Frontal cortex (tissue), 4 donors: ENCODE measurements around the gene MSX1. TPM values are rescaled to one million over a fixed set of nuclear protein-coding genes. Genes with fewer than 3 reads are reported as not detected.

Source experiments
- DNase-seq, 2 donors: peaks; one replicate each; pipeline ENCODE4 v3.0.0; 2012; ENCODE audit warnings: low spot score in 2 of 2
- FAIRE-seq: peaks from 2 replicates; lab custom pipeline; 2012; peaks lifted over from hg19 to GRCh38; lab: Jason Lieb, UNC
- total RNA-seq: library from RNA; depleted of rRNA; stranded (reverse); fragments of >200 nt; gene quantifications from one replicate; pipeline ENCODE4 v1.2.3, GENCODE V29; 2014
- donor health status: control.
- donor health status: control.
- donor health status: control.

Gene MSX1
- total RNA-seq, 1 donor from 2014 or later, result 2.9 TPM

- FAIRE-seq, result no peak
- no peak for DNase-seq
Observed at GRCh38 chr4:4838936-4839810, 20.3 kb upstream of the MSX1 start.

- DNase-seq (no peak), FAIRE-seq (no peak)
Observed at GRCh38 chr4:4840351-4840750, 19.1 kb upstream of the MSX1 start.

- FAIRE-seq (no peak), DNase-seq (no peak)
Observed at GRCh38 chr4:4841156-4841555, 18.3 kb upstream of the MSX1 start.

GRCh38 chr4:4842476-4843441 lies 16.7 kb upstream of the MSX1 start:
- no peak for FAIRE-seq

GRCh38 chr4:4843635-4844291 lies 15.7 kb upstream of the MSX1 start:
- DNase-seq, result no peak
- no peak for FAIRE-seq

More at GRCh38 chr4:4842476-4843441, 16.7 kb upstream of the MSX1 start:
- no peak for DNase-seq

GRCh38 chr4:4845027-4845426 lies 14.4 kb upstream of the MSX1 start:
- FAIRE-seq, result no peak
- no peak for DNase-seq

GRCh38 chr4:4847011-4847410 lies 12.5 kb upstream of the MSX1 start:
- DNase-seq, result no peak

GRCh38 chr4:4848540-4848939 lies 10.9 kb upstream of the MSX1 start:
- DNase-seq (no peak), FAIRE-seq (no peak)

More at GRCh38 chr4:4847011-4847410, 12.5 kb upstream of the MSX1 start:
- FAIRE-seq, result no peak

GRCh38 chr4:4849106-4849505 lies 10.4 kb upstream of the MSX1 start:
- DNase-seq (no peak), FAIRE-seq (no peak)

- DNase-seq, result no peak
- FAIRE-seq, result no peak
Observed at GRCh38 chr4:4849524-4850193, 9.8 kb upstream of the MSX1 start.

- FAIRE-seq (no peak), DNase-seq (no peak)
Observed at GRCh38 chr4:4851081-4851480, 8.4 kb upstream of the MSX1 start.

- DNase-seq (no peak), FAIRE-seq (no peak)
Observed at GRCh38 chr4:4851906-4852305, 7.6 kb upstream of the MSX1 start.

- FAIRE-seq (no peak), DNase-seq (peak in 1 of 2 donors; percentile 60)
Observed at GRCh38 chr4:4852591-4853362, 6.7 kb upstream of the MSX1 start.

- FAIRE-seq (no peak), DNase-seq (no peak)
Observed at GRCh38 chr4:4853371-4853823, 6.1 kb upstream of the MSX1 start.

- FAIRE-seq, result no peak
- DNase-seq, result no peak
Observed at GRCh38 chr4:4853921-4854648, 5.4 kb upstream of the MSX1 start.

- no peak for DNase-seq
- FAIRE-seq, result no peak
Observed at GRCh38 chr4:4854649-4855295, 4.7 kb upstream of the MSX1 start.

- no peak for FAIRE-seq
- DNase-seq, result no peak
Observed at GRCh38 chr4:4855301-4856070, 4.0 kb upstream of the MSX1 start.
